ENCODE data around the gene CFH.
"Not testable (repeated sequence)": the region's sequence is repeated elsewhere in the genome, so short reads cannot be mapped to it uniquely, and the experiment has no call there.

The CFH gene

DNA sequence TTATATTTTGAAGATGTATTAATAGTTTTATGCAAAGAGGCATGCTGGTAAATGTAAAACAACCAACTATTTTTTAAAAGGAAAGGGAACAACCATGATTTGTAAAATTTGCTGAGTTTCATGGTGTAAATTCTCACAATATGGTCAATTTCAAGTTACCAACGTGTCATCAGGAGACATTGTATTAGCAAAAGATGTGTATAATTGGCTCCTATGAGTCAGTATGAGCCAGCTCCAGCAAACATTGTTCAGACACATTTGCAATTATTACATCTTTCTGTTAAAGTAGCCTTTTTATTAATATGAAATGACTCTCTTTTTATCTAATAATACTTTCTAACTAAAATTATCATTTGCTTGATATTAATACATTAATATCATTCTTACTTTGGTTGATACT, 15.3 kb downstream of the CFH start:
- DNase-seq (ENCODE audit: low read depth, low spot score), result no peak

DNA sequence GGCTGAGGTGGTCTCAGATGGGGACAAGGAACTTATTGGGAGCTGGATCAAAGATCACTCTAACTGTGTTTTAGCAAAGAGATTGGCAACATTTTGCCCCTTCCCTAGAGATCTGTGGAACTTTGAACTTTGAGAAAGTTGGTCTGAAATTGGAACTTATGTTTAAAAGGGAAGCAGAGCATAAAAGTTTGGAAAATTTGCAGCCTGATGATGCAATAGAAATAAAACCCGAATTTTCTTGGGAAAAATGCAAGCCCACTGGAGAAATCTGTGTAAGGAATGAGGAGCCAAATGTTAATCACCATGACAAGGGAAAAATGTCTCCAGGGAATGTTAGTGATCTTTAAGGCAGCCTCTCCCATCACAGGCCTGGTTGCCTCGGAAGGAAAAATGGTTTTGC, 17.2 kb downstream of the CFH start:
- no peak for DNase-seq (ENCODE audit: low read depth, low spot score)

DNA sequence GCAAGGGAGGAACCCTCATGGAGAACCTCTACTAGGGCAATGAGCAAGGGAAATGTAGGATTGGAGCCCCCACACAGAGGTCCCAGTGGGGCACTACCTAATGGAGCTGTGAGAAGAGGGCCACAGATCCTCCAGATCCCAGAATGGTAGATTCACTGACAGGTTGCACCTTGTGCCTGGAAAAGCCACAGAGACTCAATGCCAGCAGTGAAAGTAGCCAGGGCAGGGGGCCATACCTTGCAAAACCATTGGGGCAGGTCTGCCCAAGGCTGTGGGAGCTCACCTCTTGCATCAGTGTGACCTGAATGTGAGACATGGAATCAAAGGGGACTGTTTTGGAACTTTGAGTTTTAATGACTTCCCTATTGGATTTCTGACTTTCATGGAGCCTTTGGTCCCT, 17.9 kb downstream of the CFH start:
- DNase-seq (ENCODE audit: low read depth, low spot score), result no peak

DNA sequence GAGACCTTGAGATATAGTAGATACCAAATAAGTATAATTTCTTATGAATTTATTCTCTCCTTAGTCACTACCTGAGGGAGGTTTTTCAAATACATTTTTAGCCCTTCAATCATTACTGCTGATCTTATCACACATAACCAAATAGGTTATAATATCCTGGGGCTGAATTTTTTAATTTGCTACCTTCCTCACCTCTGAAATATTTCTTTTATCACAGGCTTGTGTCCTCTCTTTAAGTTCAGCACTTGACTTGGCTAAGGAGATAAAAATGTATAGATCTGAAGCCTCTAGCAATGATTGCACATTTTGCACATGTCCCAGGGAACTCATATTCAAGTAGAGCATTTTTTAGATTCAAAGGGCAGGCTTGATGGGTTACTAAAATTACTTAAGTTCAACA, 23.1 kb downstream of the CFH start:
- DNase-seq (ENCODE audit: low read depth, low spot score), result no peak

DNA sequence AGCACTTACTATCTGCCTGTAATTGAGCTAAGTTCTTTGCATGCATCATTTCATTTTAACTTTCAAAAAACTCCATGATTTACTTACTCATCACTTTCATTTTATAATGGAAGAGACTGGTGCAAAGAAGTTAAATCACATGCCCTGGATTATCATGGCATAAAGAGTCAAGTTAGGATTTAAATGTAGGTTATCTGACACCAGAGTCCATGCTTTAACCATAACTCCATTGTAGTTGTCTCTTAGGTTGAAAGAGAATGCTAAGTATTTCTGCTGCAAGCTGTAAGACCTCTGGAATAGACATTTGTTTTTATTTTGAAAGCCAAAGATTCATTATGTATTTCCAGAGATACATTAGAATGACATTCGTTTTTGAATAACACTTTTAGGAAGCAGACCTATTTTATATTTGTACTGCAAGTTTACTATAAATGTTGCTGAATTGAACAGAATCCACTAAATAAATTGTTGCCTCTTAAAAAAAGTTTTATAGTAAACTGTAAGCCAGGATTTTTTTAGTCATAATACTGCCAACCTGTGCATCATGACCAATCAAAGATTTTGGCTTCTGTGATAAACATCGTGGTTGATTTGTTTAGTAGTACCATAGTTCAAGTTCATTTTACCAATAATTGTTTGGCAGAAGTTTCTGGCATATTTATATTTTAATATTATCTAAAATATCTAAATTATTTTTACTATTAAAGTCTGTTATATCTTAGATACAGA, 26.1 kb downstream of the CFH start:
- DNase-seq (ENCODE audit: low read depth, low spot score), result no peak

DNA sequence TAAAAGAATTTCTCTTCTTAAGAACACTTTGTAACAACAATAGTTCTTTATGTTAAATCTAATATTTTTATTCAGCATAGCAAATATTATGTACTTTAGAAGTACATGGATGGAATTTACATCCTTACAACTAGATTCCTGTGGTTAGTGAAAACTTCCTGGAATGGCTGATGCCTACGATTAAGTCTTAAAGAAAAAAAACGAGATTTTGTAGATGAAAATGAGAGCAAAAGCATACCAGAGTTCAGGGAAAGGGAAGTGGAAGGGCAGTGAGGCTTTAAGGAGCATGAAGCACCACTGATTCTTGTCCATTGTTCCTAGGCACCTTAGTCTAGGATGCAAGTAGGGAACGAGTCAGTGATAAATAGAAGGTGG, 26.7 kb downstream of the CFH start:
- DNase-seq (ENCODE audit: low read depth, low spot score), result no peak

DNA sequence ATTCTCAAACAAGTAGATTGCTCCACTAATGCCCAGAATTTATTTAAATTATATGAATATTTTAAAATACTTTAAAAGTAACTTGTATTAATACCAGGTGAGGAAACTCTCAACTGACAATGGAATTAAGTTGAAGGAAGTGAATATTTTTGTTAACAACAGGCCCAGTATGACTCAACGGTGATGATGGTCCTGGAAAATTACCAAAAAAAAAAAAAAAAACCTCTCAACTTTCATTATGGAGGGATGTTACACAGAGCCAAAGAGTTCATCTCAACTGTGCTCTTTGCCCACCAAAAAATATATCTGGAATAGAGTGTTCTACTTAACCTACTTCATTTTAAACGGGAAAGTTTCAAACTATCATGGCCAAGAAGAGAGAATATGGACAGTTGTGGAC, 28.3 kb downstream of the CFH start:
- DNase-seq (ENCODE audit: low read depth, low spot score), result no peak

DNA sequence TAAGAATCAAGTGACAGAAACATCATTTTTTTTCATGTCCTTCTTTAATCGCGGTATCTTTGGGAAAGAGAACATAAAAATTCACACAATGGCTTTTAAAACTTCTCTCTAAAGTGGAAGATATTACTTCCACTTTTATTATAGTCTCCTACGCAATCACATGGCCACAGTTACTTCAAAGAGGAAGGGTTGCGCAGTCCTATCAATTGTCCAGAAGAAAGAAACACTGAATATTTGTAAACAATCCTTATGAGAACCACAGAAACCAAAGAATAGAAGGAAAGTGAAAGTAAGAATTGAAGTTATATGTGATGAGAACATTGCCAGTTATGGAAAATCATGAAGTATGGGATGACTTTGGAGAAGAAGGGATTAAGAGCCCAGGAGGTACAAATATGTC, 32.6 kb downstream of the CFH start:
- DNase-seq (ENCODE audit: low read depth, low spot score), result no peak

DNA sequence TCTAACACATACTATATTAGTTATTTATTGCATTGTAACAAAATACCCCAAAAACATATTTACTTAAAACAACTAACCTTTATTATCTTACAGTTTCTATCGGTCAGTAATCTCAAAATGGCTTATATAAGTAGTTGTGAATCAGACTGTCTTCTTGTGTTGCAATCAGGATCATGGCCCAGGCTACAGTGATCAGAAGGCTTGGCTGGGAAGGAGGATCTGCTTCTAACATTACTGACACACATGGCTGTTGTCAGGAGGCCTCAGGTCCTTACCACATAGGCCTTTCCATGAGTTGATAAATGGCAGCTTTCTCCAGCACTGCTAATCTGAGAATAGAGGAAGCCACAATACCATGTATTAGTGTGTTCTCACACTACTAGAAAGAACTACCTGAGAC, 33.7 kb downstream of the CFH start:
- DNase-seq (ENCODE audit: low read depth, low spot score), result no peak

DNA sequence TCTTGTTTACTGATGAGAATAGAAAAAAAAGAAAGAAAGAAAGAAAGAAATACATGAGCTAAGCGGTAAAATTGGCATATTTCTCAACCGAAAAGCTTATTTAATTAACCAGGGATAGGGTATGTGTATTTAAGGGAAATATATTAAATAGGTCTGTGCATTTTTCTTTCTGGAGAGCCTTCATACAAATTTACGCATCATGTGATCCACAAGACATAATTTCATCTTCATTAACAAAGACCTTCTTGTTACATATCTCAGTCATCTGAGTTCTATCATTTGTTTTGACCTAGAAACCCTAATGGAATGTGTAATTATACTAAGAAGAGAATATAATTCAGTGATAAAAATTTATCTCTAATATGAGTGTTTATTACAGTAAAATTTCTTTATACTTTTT, 37.2 kb downstream of the CFH start:
- no peak for DNase-seq (ENCODE audit: low read depth, low spot score)

DNA sequence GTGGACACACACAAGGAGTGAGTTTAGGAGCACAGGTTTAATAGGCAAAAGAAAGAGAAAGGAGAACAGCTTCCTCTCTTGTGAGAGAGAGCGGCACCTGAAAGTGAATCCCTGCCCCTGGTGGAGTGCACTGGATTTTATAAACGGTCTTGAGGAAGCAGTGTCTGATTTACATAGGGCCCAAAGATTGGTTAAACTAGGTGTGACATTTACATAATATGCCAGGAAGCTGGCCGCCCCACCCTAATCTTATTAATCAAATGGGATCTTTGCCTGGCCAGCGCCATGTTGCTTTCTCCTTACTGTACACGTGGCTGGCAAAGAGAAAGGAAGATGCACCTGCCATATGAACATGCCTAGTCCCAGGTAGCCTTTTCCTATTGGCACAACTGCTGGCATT, 38.7 kb downstream of the CFH start:
- DNase-seq (ENCODE audit: low read depth, low spot score), result no peak

DNA sequence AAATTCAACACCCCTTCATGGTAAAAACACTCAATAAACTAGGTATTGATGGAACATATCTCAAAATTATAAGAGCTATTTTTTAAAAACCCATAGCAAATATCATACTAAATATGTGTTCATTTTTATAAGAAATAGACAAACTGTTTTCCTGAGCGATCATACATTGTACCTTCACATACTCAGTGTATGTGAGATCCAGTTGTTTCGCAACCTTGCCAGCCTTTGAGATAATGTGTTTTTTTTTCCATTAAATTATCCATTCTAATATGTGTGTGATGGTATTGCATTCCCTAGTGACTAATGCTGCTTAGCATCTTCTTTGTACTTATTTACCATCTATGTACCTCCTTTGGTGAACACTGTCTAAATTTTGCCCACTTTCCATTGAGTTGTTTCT, 47.1 kb downstream of the CFH start:
- no peak for DNase-seq (ENCODE audit: low read depth, low spot score)

DNA sequence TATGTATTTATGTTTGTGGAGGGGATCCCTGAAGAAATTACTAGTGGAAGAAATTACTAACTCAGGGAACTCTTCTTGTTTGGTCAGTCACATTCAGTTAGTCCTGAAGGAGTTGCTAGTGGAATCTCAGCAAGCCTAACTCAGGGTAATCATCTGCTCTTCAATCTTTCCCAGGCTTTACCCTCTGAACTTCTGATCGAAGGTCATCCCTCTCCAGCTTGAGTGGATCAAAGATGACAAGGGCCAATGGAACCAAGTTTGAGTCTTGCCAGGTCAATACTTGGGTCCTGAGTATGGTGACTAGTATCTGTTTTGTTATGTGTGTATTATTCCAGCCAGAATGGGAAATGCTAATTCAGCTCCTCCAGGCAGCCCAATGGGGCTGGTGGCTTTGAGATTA, 49.3 kb downstream of the CFH start:
- DNase-seq (ENCODE audit: low read depth, low spot score), result no peak

DNA sequence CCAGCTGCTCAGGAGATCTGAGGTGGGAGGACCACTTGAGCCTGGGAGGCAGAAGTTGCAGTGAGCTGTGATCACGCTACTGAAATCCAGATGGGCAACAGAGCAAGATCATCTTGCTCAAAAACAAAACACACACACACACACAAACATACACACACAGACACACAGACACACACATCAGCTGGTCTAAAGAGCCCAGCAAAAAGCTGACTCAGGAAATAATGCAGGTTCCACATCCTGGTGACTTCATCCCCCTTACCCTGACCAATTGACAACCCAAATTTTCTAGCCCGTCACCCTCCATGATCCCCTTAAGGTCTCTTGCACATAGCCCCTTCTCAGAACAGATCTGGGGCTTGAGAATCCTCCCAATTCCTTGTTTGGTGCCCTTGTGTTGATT, 58.0 kb downstream of the CFH start:
- DNase-seq (ENCODE audit: low read depth, low spot score), result not testable (repeated sequence)

DNA sequence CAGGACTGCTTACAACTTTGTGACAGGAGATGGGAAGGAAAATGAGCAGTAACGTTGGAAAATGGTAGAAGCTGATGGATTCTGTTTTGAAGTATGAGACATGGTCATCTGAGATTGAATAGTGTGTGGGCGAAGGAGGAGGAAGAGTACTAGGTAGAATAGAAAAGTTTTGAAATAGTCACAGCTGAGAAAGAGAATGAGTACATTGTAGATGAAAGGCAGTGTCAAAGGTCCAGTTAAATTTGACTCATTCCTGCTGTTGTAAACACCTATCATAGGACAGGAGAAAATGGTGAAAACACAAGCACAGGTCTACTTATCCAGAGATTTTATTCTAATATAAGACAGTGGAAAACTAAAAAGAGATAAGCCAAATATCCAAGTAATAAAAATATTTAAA, 66.0 kb downstream of the CFH start:
- DNase-seq (ENCODE audit: low read depth, low spot score), result no peak

DNA sequence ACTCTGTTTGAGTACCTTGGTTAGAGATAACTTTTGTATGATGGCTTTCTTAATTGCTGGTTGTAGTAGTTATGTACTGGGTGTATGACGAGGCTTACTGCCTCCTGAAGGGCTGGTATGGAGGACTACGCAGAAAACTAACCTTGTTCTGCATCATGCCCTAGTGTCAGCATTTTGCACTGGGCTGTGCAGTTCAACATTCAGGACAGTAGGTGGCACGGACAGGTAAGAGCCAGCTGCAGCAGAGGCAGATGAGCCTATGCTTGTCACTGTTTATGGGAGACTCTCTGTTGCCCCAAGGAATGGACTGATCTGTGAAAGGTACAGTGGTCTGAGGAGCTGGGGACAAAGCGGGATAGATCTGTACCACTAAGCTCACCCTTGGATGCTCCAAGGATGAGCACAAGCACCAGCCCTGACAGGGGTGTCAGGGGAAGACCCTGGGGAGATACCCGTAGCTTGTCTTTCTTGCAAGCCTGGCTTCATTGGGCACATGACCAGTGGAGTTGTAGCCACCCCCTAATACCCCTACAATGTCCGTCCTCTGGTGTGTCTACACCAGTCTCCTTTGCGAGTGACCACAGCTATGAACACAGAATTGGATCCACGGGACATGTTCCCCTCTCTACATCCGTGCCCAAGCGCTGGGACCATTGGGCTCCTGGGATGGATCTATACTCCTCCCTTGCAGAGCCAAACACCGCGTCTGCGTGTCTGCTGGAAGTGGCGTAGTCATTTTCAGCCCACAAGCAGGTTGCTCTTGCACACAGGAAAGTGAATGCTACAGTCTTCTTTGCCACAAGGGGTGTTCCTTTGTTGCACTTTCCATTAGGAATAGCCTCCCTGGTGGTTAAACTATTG, 71.7 kb downstream of the CFH start:
- DNase-seq (ENCODE audit: low read depth, low spot score), result no peak

DNA sequence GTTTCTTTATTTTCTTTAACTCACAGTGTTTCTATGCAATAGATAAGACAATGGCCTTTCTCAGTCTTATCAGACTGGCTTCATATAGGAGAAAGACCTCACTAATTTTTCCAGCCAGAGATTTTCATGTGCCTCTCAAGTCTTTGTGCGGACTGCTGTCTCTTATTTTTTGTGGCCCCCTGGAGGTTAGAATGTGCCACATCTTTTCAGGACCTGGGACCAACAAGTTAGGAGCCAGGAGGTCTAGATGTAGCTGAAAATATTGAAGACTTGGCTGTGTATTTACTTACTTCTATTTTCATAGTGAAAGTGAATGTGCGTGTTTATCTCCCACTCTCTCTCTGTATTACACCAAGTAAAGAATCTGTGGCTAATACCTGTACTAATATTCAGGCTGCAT, 80.7 kb downstream of the CFH start:
- DNase-seq (ENCODE audit: low read depth, low spot score), result no peak

DNA sequence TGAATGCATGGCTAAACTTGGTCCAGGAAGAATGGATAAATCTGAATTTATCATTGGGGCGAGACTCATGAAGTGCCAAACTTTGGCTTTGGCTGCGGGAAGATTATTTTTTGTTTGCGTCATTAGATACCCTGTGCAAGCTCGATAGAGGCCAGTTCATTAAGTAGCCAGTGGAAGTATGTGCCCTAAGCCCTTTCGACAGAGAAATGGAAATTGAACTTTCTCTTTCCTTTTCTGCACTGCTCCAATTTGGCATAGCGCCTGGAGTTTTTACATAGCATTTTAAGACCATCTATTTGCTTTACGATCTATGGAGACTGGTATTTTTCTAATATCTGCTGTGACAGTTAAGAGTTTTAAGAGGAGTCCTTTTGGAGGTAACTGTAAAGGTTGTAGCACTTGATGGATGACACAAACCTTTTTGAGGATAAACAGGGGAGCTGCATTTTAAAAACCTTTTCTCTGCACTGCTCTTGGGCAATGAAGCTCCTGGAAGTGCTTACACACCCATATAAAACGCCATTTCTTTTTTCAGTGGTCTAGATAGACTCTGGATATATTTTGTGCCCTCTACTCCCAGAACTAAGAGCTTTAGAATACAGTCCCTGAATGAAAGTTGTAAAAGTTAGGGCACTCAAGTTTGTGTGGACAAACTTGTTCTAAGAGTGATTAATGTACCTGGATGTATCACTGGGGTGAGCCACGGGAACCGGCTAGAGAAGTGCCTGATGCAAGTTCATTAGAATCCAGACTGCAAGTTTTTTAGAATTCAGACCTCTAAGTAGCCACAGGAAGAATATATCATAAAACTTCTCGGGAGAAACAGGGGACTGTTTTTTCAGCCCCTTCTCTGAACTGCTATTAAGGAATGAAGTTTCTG, 81.5 kb downstream of the CFH start:
- no peak for DNase-seq (ENCODE audit: low read depth, low spot score)

DNA sequence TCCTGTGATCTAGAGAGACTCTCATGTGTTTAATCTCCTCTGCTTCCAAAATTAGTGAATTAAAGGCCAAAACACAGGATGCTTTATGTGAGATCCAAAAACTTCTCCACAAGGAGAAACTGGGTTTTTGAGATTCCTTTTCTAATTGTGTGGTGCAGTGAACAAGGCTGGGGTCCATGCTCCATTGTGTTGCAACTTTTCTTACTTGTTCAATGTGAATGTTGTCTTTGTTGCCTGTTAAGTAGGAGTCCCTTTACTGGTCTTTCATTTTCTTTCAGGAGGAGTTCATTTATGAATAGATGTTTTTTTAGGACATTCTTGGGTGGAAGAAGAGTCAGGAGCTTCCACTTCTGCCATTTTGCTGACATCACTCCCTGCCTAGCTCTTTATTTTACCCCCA, 82.2 kb downstream of the CFH start:
- no peak for DNase-seq (ENCODE audit: low read depth, low spot score)

DNA sequence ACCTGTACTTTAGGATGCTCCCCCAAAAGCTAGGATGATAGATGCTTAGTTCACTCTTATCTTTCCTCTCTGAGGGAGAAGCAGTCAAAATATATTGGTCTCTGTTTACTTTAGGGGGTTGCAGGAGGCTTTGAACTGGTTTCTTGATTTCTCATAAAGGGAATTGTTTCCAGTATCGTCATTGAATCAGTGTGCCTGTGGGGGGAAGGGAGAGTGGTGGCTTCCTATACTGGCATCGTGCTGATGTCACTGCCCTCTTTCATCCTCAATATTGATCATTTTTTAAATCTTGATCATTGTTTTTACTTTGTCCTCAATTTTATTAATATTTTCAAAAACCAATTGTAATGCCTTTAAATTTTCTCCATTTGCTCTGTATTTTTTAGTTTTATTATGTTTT, 82.6 kb downstream of the CFH start:
- DNase-seq (ENCODE audit: low read depth, low spot score), result no peak

DNA sequence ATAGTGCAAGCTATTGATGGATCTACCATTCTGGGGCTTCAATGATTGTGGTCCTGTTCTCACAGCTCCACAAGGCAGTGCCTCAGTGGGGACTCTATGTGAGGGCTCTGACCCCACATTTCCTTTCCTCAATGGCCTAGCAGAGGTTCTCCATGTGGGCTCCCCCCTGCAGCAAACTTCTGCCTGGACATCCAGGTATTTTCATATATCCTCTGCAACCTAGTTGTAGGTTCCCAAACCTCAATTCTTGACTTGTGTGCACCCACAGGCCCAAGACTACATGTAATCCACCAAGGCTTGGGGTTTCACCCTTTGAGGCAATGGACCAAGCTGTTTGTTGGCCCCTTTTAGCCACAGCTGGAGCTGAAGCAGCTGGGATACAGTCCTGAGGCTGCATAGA, 86.9 kb downstream of the CFH start:
- DNase-seq (ENCODE audit: low read depth, low spot score), result no peak

DNA sequence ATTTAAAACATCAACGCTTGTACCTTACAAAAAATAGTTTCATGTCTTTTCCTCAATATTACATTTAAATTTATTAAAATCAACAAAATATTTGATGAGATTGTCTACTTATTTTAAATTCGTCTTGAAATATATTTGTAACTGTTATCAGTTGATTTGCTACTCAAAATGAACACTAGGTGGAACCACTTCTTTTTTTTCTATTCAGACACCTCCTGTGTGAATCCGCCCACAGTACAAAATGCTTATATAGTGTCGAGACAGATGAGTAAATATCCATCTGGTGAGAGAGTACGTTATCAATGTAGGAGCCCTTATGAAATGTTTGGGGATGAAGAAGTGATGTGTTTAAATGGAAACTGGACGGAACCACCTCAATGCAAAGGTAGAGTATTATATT, 91.4 kb downstream of the CFH start:
- DNase-seq (ENCODE audit: low read depth, low spot score), result not testable (repeated sequence)
